ENCODE data around the gene PLXNB1. TPM values are rescaled to one million over a fixed set of nuclear protein-coding genes. Genes with fewer than 3 reads are reported as not detected.
A peak's percentile ranks its signal among the peaks of the same experiment; 100 is the strongest.
"Not testable (repeated sequence)": the region's sequence is repeated elsewhere in the genome, so short reads cannot be mapped to it uniquely, and the experiment has no call there.

Gene PLXNB1
- total and polyA plus RNA-seq, 12 donors, result 27.7 to 135 (median 32.4) TPM

DNA sequence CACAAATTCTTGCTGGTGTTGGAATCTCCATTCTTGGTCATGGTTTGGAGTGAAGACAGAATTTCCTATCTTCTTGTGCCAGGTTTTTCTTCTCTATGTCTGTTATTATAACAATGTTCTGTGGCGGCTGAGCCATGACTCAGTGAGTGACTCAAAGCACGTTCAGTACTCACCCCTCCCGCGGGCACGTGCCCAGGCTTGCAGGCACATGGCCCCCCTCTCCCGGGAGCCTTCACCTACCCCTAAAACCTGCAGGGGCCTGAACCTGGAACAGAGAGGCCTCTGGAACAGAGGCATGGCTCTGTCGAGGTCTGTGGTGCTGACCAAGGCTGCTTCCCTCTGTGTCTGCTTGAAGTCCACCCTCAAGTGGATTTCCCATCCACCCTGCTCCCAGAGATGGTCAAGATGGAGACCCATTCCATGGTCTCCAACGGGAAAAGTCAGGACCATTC is 27.6 kb downstream of the PLXNB1 start:
- 48 to 61% methylated on average over 8 of the region's 8 CpGs for WGBS, 2 donors
- DNase-seq (peak in 1 of 2 donors; percentile 45), ATAC-seq (peak in 6 of 8 donors; percentile 52 to 82 (median 62))
- H3K27ac ChIP-seq, result peak overlapping the region in 4 of 10 donors; percentile 4 to 60 (median 48)
- intact Hi-C loops (cut with DNase I), result loop anchor here in 8 of 10 donors (2.0 to 10.0 kb wide), 7 partner anchors 26 to 150 kb away; no protein-coding TSS in a partner anchor
- H3K4me1 ChIP-seq, result peaks cover 0 to 11% (median 0%) of the 10 kb centered on the region in 9 donors
- peaks cover 0 to 42% (median 0%) of the 10 kb centered on the region in 9 donors for H3K36me3 ChIP-seq
- H3K4me3 ChIP-seq, result no peak overlapping the region
- no peaks in the 10 kb centered on the region for H3K9me3 ChIP-seq
- no peaks in the 10 kb centered on the region for H3K27me3 ChIP-seq
- TF ChIP-seq, protein P1, sequence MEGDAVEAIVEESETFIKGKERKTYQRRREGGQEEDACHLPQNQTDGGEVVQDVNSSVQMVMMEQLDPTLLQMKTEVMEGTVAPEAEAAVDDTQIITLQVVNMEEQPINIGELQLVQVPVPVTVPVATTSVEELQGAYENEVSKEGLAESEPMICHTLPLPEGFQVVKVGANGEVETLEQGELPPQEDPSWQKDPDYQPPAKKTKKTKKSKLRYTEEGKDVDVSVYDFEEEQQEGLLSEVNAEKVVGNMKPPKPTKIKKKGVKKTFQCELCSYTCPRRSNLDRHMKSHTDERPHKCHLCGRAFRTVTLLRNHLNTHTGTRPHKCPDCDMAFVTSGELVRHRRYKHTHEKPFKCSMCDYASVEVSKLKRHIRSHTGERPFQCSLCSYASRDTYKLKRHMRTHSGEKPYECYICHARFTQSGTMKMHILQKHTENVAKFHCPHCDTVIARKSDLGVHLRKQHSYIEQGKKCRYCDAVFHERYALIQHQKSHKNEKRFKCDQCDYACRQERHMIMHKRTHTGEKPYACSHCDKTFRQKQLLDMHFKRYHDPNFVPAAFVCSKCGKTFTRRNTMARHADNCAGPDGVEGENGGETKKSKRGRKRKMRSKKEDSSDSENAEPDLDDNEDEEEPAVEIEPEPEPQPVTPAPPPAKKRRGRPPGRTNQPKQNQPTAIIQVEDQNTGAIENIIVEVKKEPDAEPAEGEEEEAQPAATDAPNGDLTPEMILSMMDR (IDR thresholded peaks at IDR 0.05), result no peak

DNA sequence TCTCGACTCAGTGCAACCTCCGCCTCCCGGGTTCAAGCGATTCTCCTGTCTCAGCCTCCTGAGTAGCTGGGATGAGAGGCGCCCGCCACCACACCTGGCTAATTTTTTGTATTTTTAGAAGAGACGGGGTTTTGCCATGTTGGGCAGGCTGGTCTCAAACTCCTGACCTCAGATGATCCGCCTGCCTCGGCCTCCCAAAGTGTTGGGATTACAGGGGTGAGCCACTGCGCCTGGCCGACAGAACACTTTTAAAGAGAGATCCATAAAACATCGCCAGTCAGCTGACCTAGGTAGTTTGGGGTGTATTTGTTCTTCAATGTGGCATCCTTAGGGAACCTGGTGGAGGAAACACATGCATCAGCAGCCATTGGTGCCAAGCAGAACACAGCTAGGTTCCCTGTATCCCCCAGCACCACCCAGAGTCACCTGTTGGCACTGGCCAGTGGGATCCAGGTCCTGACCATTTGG is 28.4 kb downstream of the PLXNB1 start:
- peak overlapping the region in 1 of 10 donors; percentile 40 for H3K27ac ChIP-seq
- not testable (repeated sequence) for ATAC-seq, H3K9me3 ChIP-seq, DNase-seq, H3K4me3 ChIP-seq, H3K27me3 ChIP-seq
- peaks cover 0 to 11% (median 0%) of the 10 kb centered on the region in 9 donors for H3K4me1 ChIP-seq
- intact Hi-C loops (cut with DNase I), result loop anchor here (1.0 to 10.0 kb wide), 9 partner anchors 33 to 151 kb away; no protein-coding TSS in a partner anchor
- peaks cover 0 to 33% (median 0%) of the 10 kb centered on the region in 9 donors for H3K36me3 ChIP-seq
- 93 to 96% methylated on average over 12 of the region's 12 CpGs for WGBS, 2 donors

DNA sequence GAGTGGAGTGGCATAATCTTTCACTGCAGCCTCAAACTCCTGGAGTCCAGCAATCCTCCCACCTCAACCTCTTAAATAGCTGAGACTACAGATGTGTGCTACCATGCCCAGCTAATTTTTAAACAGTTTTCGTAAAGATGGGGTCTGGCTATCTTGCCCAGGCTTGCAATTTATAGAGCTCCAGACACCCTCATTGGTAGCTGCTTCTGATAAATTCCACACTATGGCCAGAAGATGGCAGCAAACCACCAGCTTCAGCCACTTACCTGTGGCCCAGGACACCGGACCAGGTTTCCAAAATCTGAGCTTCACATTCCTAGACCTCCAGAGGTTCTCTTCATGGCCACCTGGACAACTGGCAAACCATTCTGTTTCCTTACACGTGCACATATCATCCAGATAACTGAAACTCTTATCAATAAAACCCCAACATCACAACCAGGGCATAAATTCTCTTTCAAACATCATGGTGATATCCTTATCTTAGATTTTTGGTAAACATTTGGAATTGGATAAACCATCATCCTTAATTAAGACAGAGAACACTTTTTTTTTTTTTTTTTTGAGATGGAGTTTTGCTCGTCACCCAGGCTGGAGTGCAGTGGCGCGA is 29.0 kb downstream of the PLXNB1 start:
- 58 to 64% methylated on average over 6 of the region's 6 CpGs for WGBS, 2 donors
- DNase-seq, result peak in 1 of 2 donors; percentile 56
- H3K4me1 ChIP-seq, result peaks cover 0 to 11% (median 0%) of the 10 kb centered on the region in 9 donors

DNA sequence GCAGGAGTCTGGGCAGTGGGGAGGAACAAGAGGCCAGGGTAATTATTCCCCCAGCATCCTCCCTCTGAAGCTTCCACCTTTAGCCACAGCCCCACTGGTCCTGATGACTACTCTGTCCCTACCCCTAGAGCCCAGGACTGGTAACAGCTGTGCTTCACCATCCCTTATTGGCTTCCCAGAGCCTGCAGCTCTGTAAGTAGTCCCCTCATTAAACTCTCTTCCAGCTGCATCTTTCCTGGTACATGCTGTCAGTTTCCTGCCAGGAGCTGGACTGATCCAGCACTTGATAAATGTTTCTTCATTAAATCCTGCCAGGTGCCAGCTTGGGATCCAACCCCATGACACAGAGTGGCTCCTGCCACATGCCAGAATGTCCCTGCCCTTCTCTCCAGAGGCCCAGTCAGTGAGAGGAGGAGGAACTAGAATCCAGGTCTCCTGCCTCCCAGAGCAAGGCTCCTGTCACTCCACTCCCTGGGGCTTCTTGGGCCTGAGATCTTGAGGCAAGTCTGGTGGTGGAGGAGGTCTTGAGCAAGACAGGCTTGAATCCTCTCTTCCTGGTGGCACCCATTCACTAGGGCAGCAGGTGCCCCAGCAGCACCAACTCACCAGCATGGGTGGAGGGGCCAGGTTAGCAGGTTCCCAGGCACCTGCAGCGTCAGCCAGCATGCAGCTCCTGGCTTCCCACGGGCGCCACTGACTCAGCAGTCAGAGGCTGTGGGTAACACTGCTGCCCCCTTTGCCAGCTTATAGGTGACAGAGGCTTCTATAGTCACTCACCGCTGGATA is 30.3 kb downstream of the PLXNB1 start:
- ATAC-seq, result no peak
- intact Hi-C loops (cut with DNase I), result loop anchor here (2.0 to 10.0 kb wide), 9 partner anchors 35 to 153 kb away; no protein-coding TSS in a partner anchor
- no peaks in the 10 kb centered on the region for H3K9me3 ChIP-seq
- DNase-seq, result no peak
- 73 to 85% methylated on average over 4 of the region's 4 CpGs for WGBS, 2 donors
- TF ChIP-seq, protein P1 (IDR thresholded peaks at IDR 0.05), result no peak
- H3K4me1 ChIP-seq, result peaks cover 0 to 11% (median 0%) of the 10 kb centered on the region in 9 donors
- peaks cover 0 to 17% (median 0%) of the 10 kb centered on the region in 7 donors for H3K27me3 ChIP-seq
- H3K27ac ChIP-seq, result no peak overlapping the region
- H3K4me3 ChIP-seq, result no peak overlapping the region
- H3K36me3 ChIP-seq, result peaks cover 0 to 16% (median 0%) of the 10 kb centered on the region in 9 donors

More for the DNA sequence above, 29.0 kb downstream of the PLXNB1 start:
- Histone ChIP-seq H3K27me3 (peaks cover 0 to 4% (median 0%) of the 10 kb centered on the region in 7 donors), H3K9me3 (no peaks in the 10 kb centered on the region), H3K27ac (no peak overlapping the region), H3K4me3 (no peak overlapping the region), H3K36me3 (peaks cover 0 to 28% (median 0%) of the 10 kb centered on the region in 9 donors)
- peak in 7 of 8 donors; percentile 43 to 83 (median 52) for ATAC-seq
- intact Hi-C loops (cut with DNase I), result loop anchor here (1.0 to 10.0 kb wide), 9 partner anchors 34 to 151 kb away; no protein-coding TSS in a partner anchor
- TF ChIP-seq, protein P1 (IDR thresholded peaks at IDR 0.05), result peak; percentile 67 to 88 (median 82)

Data from heart right ventricle (tissue), 16 donors.